ENCODE results near the gene GPR33.

DNA sequence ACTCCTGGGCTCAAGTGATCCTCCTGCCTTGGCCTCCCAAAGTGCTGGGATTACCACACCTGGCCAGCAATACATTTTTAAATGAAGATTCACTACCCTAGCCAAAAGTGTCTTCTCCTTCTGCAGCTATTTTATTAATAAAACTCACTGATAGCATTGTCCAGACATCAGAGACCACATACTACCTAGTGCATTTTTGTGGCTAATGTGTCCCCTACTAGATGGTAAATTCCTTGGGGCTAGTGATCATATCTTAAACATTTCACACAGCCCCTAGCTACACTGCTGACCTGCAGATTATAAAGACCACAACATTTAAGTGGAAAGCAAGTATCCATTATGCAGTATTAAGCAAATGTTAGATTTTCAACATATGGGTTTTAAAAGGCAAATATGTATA, 47.6 kb downstream of the GPR33 start:
- TF ChIP-seq, protein P1, sequence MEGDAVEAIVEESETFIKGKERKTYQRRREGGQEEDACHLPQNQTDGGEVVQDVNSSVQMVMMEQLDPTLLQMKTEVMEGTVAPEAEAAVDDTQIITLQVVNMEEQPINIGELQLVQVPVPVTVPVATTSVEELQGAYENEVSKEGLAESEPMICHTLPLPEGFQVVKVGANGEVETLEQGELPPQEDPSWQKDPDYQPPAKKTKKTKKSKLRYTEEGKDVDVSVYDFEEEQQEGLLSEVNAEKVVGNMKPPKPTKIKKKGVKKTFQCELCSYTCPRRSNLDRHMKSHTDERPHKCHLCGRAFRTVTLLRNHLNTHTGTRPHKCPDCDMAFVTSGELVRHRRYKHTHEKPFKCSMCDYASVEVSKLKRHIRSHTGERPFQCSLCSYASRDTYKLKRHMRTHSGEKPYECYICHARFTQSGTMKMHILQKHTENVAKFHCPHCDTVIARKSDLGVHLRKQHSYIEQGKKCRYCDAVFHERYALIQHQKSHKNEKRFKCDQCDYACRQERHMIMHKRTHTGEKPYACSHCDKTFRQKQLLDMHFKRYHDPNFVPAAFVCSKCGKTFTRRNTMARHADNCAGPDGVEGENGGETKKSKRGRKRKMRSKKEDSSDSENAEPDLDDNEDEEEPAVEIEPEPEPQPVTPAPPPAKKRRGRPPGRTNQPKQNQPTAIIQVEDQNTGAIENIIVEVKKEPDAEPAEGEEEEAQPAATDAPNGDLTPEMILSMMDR (IDR thresholded peaks at IDR 0.05): no peak
- TF ChIP-seq EZH2 (IDR thresholded peaks at IDR 0.05) (no peak), EZH2phosphoT487 (IDR thresholded peaks at IDR 0.05) (no peak)

Data from neural progenitor cell (in vitro differentiated cells).